Endothelial cell of umbilical vein (primary cell): ENCODE data around the gene CADPS.

Source experiments
- CTCF ChIP-seq, 2 donors: IDR thresholded peaks; 1 replicate in 1 of 2; 2 replicates in 1 of 2; pipeline ENCODE4 v1.5.1; 2011; ENCODE audit warnings: low read length in 2 of 2, mild to moderate bottlenecking in 2 of 2, moderate library complexity in 2 of 2, control low read depth in 1 of 2, inconsistent platforms in 1 of 2, low read depth in 1 of 2; ENCODE audit not compliant: insufficient read depth in 1 of 2; ENCODE audit errors: extremely low read depth in 1 of 2
- EZH2 ChIP-seq: IDR thresholded peaks from 2 replicates; pipeline ENCODE4 v1.6.1; 2012; ENCODE audit warnings: borderline replicate concordance, low read depth, mild to moderate bottlenecking, moderate library complexity, low read length, inconsistent platforms; ENCODE audit not compliant: severe bottlenecking
- FOS ChIP-seq: IDR thresholded peaks from 2 replicates; pipeline ENCODE4 v1.6.1; 2011; ENCODE audit warnings: mild to moderate bottlenecking, low read length, moderate library complexity, borderline replicate concordance; ENCODE audit not compliant: insufficient read depth
- JUN ChIP-seq: IDR thresholded peaks from 2 replicates; pipeline ENCODE4 v1.6.1; 2011; ENCODE audit warnings: borderline replicate concordance, low read depth; ENCODE audit not compliant: insufficient read length, insufficient read depth
- MAX ChIP-seq: IDR thresholded peaks from 2 replicates; pipeline ENCODE4 v1.6.1; 2011; ENCODE audit not compliant: insufficient read depth, insufficient read length
- MYC ChIP-seq: IDR thresholded peaks from one replicate; pipeline ENCODE4 v1.6.1; 2011; ENCODE audit warnings: mild to moderate bottlenecking, low read depth, low read length
- POLR2A ChIP-seq: IDR thresholded peaks from 2 replicates; pipeline ENCODE4 v1.6.1; 2012; ENCODE audit warnings: low read depth, mild to moderate bottlenecking, control low read depth, low read length
- POLR2AphosphoS5 ChIP-seq: IDR thresholded peaks from 2 replicates; pipeline ENCODE4 v1.6.1; 2012; ENCODE audit warnings: low read depth, mild to moderate bottlenecking, control low read depth, low read length, moderate library complexity; ENCODE audit not compliant: insufficient read depth

- TF ChIP-seq POLR2A (no peak), CTCF (IDR thresholded peaks at IDR 0.05; ENCODE audit: extremely low read depth in 1 of 2, insufficient read depth in 1 of 2, low read depth in 1 of 2, low read length in 2 of 2) (no peak), POLR2AphosphoS5 (no peak), EZH2 (no peak), FOS (no peak), MYC (no peak), JUN (no peak), MAX (no peak)
These were observed 179.2 kb downstream of the CADPS start for GRCh38 chr3:62696011-62696410.
